Adipose tissue (tissue), 3 donors: ENCODE results near the gene MED9. TPM values are rescaled to one million over a fixed set of nuclear protein-coding genes. Genes with fewer than 3 reads are reported as not detected.
A peak's percentile ranks its signal among the peaks of the same experiment; 100 is the strongest.
"Not testable (repeated sequence)": the region's sequence is repeated elsewhere in the genome, so short reads cannot be mapped to it uniquely, and the experiment has no call there.

Source experiments
- H3K27ac ChIP-seq: one replicate; pipeline ENCODE4 v1.5.1; 2013; ENCODE audit warnings: low read depth, low read length
- WGBS, 3 donors: extraction: QIAGEN DNeasy Blood & Tissue Kit; methylation state at CpG; one replicate each; pipeline ENCODE4 v1.1.7; 2013; 5-methylcytosine and 5-hydroxymethylcytosine counted together
- polyA plus RNA-seq, 3 donors: library from polyadenylated mRNA; stranded (reverse); fragments of 200-250 nt; gene quantifications; one replicate each; pipeline ENCODE4 v1.2.3, GENCODE V29; 2013
- donor health status: healthy with polysubstance abuse.
- donor health status: Bipolar disorder and iron deficiency.
- donor health status: healthy.

Gene MED9, protein sequence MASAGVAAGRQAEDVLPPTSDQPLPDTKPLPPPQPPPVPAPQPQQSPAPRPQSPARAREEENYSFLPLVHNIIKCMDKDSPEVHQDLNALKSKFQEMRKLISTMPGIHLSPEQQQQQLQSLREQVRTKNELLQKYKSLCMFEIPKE
- 10 to 100 TPM in 1 of 3 donors, 1 to 10 TPM in 2; 7.4 to 13.8 (median 9.4) TPM for polyA plus RNA-seq

DNA sequence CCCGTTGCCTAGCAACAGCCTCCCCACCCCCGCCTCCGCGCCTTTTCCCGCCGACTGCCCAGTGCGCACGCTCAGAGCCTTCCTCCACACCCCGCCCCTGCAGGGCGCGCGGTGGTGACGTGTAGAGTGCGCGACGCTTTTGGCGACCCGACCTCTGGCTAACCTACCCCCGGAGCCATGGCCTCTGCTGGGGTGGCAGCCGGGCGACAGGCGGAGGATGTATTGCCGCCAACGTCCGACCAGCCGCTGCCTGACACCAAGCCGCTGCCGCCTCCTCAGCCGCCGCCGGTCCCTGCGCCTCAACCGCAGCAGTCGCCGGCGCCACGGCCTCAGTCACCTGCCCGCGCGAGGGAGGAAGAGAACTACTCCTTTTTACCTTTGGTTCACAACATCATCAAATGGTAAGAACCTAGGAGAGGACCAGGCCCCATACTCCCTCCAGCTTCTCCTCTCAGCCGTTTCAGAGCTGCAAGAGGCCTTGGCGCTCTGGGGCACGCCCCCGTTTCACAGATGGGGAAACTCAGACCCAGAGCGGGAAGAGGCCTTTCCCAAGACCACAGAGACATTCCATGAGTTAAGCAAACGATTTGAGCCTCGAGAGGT, at the start of gene MED9:
Gene MED9, plus strand, starts transcription at position 136 of the 603 bp plus-strand sequence. Its CDS starts 42 bp downstream, at position 178.
- H3K27ac ChIP-seq, result peak within 1 kb of the TSS; percentile 86
- 0% methylated on average over 35 to 47 of the region's 47 CpGs for WGBS, 3 donors

DNA sequence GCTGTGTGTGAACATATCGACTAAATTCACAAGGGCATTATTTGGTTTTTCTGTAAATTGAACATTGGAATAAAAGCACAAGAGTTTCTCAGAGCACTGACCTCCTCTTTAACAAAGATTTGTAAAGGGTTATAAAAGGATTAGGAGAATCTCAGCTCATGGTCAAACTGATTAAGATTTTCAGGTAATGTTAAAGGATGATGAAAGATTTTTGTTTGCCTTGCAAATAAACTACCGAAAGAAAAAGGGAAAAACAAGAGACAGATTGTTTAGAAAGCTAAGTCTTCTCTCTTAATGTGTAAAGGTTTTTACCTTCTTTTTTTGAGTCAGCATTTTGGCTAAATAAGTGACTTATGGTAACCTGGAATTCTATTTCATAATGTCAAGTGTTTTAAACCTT, 47.6 kb upstream of the MED9 start:
- no peak overlapping the region for H3K27ac ChIP-seq
- 25 to 91% (median 86%) methylated on average over 2 of the region's 2 CpGs for WGBS, 3 donors

DNA sequence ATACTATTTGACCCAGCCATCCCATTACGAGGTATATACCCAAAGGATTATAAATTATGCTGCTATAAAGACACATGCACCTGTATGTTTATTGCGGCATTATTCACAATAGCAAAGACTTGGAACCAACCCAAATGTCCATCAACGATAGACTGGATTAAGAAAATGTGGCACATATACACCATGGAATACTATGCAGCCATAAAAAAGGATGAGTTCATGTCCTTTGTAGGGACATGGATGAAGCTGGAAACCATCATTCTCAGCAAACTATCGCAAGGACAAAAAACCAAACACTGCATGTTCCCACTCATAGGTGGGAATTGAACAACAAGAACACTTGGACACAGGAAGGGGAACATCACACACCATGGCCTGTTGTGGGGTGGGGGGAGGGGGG, 45.9 kb upstream of the MED9 start:
- 86 to 98% (median 89%) methylated on average over 3 to 4 of the region's 4 CpGs for WGBS, 3 donors

DNA sequence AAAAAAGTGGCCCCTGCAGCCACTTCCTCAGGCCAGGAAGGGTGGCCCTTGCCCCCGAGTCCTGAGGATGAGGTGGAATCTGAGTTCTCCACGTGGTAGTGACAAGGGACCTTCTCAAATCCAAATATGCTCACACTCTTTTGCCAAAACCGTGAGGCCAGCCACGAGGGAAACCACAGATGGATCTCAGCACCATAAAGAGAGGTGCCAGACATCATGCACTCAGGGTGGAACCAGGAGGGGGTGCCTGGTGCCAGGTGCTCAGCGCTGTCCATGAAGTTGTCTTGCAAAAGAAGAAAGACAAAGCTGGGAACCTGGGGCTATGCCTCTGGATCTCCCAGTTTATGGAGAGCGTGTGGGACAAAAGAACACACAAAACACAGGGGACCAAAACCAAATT, 45.2 kb upstream of the MED9 start:
- 61 to 73% (median 63%) methylated on average over 6 of the region's 6 CpGs for WGBS, 3 donors
- no peak overlapping the region for H3K27ac ChIP-seq

More for the DNA sequence above, 45.9 kb upstream of the MED9 start:
- H3K27ac ChIP-seq, result not testable (repeated sequence)

DNA sequence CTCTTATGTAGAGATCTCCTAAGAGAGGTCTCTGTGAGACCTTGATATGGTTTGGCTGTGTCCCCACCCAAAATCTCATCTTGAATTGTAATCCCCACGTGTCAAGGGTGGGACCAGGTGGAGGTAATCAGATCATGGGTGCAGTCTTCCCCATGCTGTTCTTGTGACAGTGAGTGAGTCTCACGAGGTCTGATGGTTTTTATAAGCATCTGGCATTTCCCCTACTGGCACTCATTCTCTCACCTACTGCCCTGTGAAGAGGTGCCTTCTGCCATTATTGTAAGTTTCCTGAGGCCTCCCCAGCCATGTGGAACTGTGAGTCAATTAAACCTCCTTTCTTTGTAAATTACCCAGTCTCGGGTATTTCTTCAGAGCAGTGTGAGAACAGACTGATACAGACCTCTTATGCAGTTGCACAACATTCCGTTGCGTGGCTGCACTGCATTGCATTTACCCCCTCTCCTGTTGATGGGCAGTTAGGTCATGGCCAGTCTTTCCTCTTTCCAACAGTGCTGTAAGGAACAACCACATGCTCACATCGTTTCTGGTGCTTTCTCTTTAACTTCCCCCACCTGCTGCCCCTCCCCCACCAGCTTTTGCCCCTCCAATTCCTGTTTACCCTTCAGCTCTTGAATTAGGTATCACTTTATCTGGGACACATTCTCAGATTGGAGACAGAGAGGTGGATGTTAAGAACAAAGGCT, 43.6 kb upstream of the MED9 start:
- WGBS, 3 donors, result 43 to 67% (median 45%) methylated on average over 6 of the region's 6 CpGs
- H3K27ac ChIP-seq, result no peak overlapping the region

DNA sequence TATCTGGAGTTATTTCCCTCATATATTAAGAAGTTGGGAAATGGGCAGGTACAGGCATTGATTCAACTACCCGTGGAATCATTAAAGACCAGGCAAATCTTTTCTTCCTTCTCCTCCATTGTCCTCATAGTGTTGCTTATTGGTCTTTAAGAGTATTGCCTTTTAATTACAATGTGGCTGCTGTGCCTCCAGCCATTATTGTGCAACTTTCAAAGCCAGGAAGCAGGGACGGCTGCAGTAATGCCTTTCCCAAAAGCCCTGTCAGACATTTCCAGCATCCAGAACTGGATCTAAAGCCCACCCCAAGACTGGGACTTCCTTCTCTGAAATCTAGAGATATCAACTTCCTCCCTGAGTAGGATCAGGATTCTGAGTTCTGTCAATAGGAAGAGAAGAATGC, 42.3 kb upstream of the MED9 start:
- H3K27ac ChIP-seq, result no peak overlapping the region
- WGBS, 3 donors, result 34 to 57% (median 37%) methylated on average over 2 of the region's 2 CpGs

DNA sequence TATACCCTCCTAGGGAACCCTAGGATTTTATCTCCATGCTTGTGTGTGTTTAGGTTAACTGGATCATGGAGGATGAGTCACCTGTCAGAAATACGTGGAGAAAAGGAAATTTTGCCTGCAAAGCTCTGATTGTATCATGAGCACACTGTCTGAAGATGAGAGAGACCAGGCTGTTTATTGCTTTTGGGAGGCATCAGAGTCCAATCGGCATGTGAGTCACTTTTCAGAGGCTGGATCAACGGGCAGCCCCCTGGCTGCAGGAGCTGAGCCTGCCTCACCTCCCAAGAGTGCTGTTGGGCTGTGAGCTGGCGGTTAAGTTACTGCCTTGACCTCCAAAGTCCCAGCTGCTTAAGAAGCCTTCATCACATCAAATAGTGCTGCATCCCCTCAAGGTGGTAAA, 41.5 kb upstream of the MED9 start:
- no peak overlapping the region for H3K27ac ChIP-seq
- WGBS, 3 donors, result 49 to 74% (median 56%) methylated on average over 4 of the region's 4 CpGs

DNA sequence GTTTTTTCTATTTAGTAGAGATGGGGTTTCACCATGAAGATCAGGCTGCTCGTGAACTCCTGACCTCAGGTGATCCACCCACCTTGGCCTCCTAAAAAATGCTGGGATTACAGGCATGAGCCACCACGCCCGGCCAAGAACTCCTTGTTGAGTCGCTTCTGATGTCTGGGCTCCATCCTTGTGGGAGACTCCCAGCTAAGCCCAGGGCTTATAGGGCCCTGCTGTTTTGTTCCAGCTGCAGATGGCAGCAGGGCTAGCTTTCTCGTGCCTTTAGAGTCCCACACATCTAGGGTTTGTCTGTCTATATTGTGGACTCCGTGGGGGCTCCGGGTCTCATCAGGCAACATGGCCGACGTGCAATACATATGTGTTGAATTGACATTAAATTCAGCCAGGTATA, 39.3 kb upstream of the MED9 start:
- no peak overlapping the region for H3K27ac ChIP-seq
- WGBS, 3 donors, result 84 to 95% (median 93%) methylated on average over 9 of the region's 9 CpGs

DNA sequence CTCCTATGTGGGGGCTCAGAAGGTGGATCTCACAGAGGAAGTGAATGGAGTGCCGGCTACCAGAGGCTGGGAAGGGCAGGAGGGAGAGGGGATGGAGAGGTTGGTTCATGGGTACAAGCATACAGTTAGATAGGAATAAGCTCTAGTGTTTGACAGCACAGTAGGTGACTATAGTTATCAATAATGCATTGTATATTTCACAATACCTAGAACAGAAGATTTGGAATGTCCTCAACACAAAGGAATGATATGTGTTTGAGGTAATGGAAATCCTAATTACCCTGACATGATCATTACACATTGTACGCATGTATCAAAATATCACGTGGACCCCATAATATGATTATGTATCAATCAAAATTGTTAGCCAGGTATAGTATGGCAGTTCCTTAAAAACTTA, 38.9 kb upstream of the MED9 start:
- WGBS, 3 donors, result 86 to 94% (median 91%) methylated on average over 3 of the region's 3 CpGs
- H3K27ac ChIP-seq, result no peak overlapping the region

DNA sequence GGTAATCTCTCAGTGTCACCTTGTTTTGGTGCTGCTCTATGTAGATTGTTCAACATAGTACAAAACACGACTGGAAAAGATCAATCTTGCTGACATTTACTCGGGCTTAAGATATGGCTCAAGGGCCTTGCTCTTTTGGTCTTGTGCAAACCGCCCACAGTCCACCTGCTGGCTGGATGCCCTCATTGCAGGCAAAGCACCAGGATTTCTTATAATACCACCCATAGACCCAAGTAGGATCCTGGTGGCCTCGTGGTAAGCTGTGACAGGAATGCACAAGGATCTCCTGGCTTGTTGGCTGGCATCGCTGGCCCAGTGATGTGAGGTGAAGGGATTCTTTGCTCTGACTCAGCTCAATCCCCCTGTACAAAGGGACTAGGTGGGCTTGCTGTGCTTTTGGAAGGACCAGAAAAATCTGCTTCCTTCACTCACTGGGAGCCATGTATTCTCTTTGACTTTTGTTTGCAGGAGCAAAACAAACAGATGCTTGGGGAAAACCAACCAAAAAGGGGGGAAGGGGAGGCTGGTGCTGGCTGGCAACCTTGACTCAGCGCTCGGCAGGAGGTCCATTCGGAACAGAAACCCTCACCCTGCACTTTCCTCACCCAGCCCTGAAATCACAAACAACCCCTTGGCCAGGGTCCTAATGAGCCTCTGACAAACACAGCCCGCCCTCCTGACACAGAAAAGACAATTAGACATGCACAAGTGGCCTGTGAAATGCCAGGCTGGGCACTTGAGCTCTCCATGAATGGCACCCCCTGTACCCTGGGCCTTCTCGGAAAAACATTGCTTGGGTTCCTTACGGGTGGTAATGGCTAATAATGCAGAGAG, 36.6 kb upstream of the MED9 start:
- 54 to 71% (median 69%) methylated on average over 11 of the region's 11 CpGs for WGBS, 3 donors
- H3K27ac ChIP-seq, result no peak overlapping the region

DNA sequence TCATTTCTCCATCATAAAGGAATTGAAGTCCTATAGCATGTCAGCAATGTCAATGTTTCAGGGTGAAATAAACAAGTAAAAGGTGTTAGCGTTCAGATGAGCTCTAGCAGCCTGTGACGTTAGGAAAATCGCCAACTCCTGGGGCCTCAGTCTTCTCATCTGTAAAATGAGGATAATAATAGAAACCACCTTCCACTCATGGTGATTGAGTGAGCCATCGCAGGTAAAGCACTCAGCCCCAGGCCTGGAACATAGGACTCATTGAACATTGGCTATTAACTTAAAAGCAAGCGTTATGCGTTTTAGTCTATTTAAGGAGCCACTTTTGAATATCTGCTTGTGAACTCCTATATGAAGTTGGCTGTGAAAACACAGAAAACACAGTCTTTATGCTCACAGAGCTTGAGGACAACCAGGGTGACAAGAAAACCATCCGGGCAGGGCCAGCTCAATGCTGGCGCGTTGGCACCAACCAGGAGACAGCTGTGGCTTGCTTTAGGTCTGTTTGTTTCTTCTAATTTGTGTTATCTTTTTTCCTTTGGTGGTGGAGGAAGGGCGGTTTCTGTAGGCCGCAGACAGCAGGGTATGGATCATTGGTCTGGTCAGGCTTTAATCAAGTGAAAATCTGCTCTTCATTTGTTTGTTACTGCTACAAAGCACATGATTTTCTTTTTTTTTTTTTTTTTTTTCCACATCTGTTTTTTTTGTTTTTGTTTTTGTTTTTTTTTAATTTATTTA, 35.7 kb upstream of the MED9 start:
- WGBS, 3 donors, result 94 to 97% (median 95%) methylated on average over 11 of the region's 11 CpGs
- H3K27ac ChIP-seq, result no peak overlapping the region

DNA sequence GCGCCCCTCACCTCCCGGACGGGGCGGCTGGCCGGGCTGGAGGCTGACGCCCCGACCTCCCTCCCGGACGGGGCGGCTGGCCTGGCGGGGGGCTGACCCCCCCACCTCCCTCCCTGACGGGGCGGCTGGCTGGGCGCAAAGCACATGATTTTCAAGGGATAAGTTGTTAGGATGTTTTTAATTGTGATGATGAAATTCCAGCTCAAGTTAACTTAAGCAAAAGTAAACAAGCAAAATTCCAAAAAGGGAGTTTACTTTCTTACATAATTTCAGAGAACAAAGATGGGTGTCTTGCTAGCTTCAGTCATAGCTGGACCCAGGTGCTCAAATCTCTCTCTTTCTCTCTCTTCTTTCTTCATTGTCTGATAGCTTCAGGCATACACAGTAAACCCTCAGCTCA, 33.6 kb upstream of the MED9 start:
- H3K27ac ChIP-seq, result no peak overlapping the region
- 70 to 84% (median 80%) methylated on average over 13 to 14 of the region's 14 CpGs for WGBS, 3 donors

DNA sequence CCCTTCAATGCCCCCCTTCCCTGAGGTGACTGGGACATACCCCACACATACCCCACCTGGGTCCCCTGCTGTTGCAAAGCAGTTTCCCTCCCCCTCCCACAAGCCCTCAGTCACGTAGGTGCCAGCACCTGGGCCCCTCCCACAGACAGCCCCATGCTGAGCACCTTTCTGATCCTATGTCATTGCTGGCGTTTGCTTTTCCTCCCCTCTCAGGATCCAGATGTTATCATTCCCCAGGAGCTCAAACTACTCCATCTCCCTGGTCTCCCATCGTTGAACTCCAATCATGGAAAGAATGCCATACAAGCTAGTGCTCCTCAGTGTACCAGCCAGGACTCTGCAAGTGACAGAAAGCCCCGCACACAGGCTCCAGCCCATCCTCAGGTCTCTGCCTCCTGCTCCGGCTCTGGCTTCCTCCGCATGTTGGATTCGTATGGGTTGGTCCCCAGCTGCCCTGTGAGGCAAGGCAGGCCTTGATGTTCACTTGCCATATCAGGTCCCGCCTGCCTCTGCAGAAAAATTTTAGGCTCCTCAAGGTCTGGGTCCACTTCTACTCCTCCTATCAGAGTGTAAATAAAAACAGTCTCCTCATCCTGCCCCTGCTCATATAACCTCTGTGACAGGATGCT, 31.4 kb upstream of the MED9 start:
- no peak overlapping the region for H3K27ac ChIP-seq
- 64 to 73% (median 68%) methylated on average over 8 of the region's 8 CpGs for WGBS, 3 donors

DNA sequence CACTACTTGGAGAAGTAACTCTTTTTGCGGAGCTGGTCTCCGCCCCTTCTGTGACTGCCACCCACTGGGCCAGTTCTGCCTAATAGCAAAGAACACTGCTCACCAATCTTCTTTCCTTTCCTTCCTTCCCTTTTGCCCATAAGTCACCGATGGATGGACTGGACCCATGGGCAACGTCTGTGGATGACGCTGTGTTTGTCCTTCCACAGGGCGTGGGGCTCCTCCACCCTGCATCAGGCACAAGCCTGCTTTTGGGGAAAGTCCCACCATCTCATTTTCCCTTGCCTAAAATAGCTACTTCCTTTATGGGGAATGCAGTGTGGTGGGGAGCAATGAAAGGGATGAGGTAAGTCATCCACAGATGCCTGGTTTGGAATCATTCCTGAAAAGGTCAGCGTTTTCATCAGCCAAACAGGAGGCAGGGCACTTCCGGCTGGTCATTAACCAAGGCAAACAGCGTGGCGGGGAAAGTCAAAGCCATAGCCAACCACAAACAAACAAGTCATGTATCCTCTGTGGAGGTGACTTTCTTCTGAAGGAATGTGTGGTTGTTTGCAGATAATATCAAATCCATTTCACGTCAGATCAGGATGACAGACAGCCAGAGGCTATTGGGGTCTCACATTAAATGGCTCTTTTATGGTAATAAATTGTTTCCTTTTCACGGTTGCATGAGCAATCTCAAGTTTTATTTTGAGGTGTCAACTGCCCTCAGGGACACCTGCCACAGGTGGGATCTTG, 30.7 kb upstream of the MED9 start:
- 45 to 56% (median 50%) methylated on average over 12 of the region's 12 CpGs for WGBS, 3 donors
- no peak overlapping the region for H3K27ac ChIP-seq

DNA sequence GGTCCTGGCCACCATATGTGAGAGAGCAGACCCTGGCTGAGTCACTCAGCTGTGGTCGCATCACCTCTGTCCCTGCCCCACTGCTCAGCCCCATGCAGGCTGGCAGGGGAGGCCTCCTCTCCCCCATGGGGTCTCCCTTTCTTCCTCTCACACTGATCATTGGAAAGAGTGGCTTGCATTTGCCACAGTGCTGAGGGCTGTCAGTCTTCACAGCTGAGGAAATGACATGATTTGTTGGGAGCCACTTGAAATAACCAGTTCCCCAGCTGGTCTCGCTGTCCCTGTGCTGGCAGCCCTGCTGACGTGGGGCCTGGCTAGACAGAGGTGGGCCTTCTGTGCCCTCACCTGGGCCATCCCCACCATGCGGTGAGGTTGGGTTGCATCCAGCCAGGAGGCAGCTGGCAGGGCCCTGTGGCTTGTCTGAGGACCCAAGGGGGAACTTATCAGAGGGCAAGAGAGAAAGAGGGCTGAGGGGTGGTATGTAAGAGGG, 30.1 kb upstream of the MED9 start:
- no peak overlapping the region for H3K27ac ChIP-seq
- WGBS, 3 donors, result 81 to 95% (median 82%) methylated on average over 4 of the region's 4 CpGs

DNA sequence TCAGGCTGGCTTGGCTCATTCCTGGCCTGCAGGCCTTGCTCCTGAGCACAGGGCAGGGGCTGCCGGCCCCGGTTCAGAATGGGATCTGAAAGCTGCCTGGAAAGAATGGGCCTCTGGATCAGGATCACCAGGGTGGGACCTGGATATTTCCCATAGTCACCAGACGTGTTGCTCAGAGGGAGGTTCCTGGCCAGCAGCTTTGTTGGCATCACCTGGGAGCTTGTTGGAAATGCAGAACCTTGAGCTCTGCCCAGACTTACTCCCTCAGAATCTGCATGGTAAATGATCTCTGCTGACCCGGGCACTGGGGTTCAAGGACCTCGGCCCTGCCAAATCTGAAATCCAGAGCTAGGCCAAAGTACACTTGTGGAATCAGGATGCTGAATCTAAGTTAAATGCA, 29.5 kb upstream of the MED9 start:
- no peak overlapping the region for H3K27ac ChIP-seq
- WGBS, 3 donors, result 83 to 91% (median 89%) methylated on average over 5 of the region's 5 CpGs

DNA sequence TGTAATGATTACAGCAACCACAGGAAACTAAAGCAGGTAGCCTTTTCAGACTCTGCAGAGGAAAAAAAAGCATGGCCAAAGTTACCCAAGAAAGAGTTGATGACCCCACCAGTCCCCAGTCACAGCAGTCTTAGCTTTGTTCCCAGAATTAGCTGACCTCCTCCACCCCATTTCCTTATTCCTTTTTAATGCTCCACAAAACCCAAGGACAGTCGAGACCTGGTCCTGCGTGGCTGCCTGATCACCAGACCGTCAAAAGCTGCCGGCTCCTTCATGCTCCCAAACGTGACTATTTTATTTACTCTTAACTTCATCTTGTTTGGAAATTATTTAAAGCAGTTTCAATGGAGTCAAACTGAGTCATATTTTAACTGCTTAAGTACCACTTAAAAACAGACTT, 28.7 kb upstream of the MED9 start:
- no peak overlapping the region for H3K27ac ChIP-seq
- WGBS, 3 donors, result 53 to 70% (median 63%) methylated on average over 5 of the region's 5 CpGs
